B cell (primary cell): ENCODE results near the gene FBXO41. TPM values are rescaled to one million over a fixed set of nuclear protein-coding genes. Genes with fewer than 3 reads are reported as not detected.

Experiments used
- ATAC-seq: fragments of 200-7000 bp; cut with Tn5 transposase; one replicate; pipeline ENCODE4 v1.10.0; 2021; ENCODE audit warnings: low read depth, mild to moderate bottlenecking, moderate number of reproducible peaks, moderate library complexity
- CTCF ChIA-PET: fragments of 350-600 bp; sonication (Branson Sonifier 250); formaldehyde crosslinking; loops from one replicate; lab custom pipeline; 2021; ENCODE audit warnings: antibody characterized with exemption, inconsistent platforms; lab: Charles Lee
- POLR2A ChIA-PET: fragments of 350-600 bp; sonication (Branson Sonifier 250); formaldehyde crosslinking; loops from one replicate; lab custom pipeline; 2021; ENCODE audit warnings: antibody characterized with exemption; lab: Charles Lee
- DNase-seq: peaks from one replicate; pipeline ENCODE4 v3.0.0; 2013
- H2AFZ ChIP-seq: 2 replicates; pipeline ENCODE4 v1.6.1; 2012; ENCODE audit warnings: mild to moderate bottlenecking, low read depth, low read length; ENCODE audit not compliant: insufficient read depth, poor library complexity, severe bottlenecking
- H3K27ac ChIP-seq, 2 donors: 1 replicate in 1 of 2; 2 replicates in 1 of 2; pipeline ENCODE4 v1.5.1; 2012 to 2013; ENCODE audit warnings: low read length in 2 of 2, mild to moderate bottlenecking in 2 of 2, moderate library complexity in 1 of 2
- H3K27me3 ChIP-seq, 4 experiments: fragments of 200-600 bp in 1 of 4; sonication (generic) in 1 of 4; replicated peaks in 1 of 4; 1 replicate in 2 of 4; 2 replicates in 2 of 4; pipeline versions ENCODE4 v1.6.1 to v1.7.0; 2013 to 2016; ENCODE audit warnings: low read length in 3 of 4, mild to moderate bottlenecking in 2 of 4, mixed read lengths in 1 of 4, moderate library complexity in 1 of 4; ENCODE audit not compliant: insufficient read depth in 4 of 4, control insufficient read depth in 3 of 4; ENCODE audit errors: control extremely low read depth in 1 of 4
- H3K36me3 ChIP-seq, 2 experiments: replicated peaks in 1 of 2; 1 replicate in 1 of 2; 2 replicates in 1 of 2; pipeline versions ENCODE4 v1.6.1 to v1.7.1; 2013; ENCODE audit warnings: low read length in 1 of 2; ENCODE audit not compliant: insufficient read depth in 2 of 2, control insufficient read depth in 1 of 2; ENCODE audit errors: control extremely low read depth in 1 of 2, extremely low read depth in 1 of 2
- H3K4me1 ChIP-seq, 2 donors: fragments of 200-600 bp in 1 of 2; sonication (generic) in 1 of 2; 1 replicate in 1 of 2; 2 replicates in 1 of 2; pipeline versions ENCODE4 v1.5.1 to v1.6.1; 2013 to 2017; ENCODE audit warnings: low read length in 2 of 2; ENCODE audit not compliant: control insufficient read depth in 2 of 2, insufficient read depth in 2 of 2
- H3K4me2 ChIP-seq: replicated peaks from 2 replicates; pipeline ENCODE3; 2012; ENCODE audit warnings: mild to moderate bottlenecking, low read depth, low read length; ENCODE audit not compliant: poor library complexity, severe bottlenecking
- H3K4me3 ChIP-seq, 5 experiments: fragments of 200-600 bp in 1 of 5; sonication (generic) in 1 of 5; 1 replicate in 3 of 5; 2 replicates in 2 of 5; pipeline versions ENCODE4 v1.5.1 to v1.7.0; 2011 to 2016; ENCODE audit warnings: low read length in 4 of 5, mild to moderate bottlenecking in 4 of 5, low read depth in 2 of 5, control low read depth in 1 of 5, moderate library complexity in 1 of 5; ENCODE audit not compliant: insufficient read depth in 1 of 5; ENCODE audit errors: control extremely low read depth in 1 of 5, extremely low read depth in 1 of 5
- H3K79me2 ChIP-seq: fragments of 200-600 bp; sonication (generic); one replicate; pipeline ENCODE4 v1.6.0; 2016; ENCODE audit warnings: low read length; ENCODE audit not compliant: control insufficient read depth, insufficient read depth
- H3K9ac ChIP-seq: fragments of 200-600 bp; sonication (generic); 2 replicates; pipeline ENCODE4 v1.6.1; 2017; ENCODE audit warnings: mild to moderate bottlenecking, low read length, moderate library complexity
- H3K9me3 ChIP-seq, 3 donors: one replicate each; pipeline versions ENCODE4 v1.6.1 to v1.7.1; 2013; ENCODE audit warnings: low read length in 2 of 3; ENCODE audit not compliant: control insufficient read depth in 2 of 3, insufficient read depth in 1 of 3; ENCODE audit errors: control extremely low read depth in 1 of 3
- H4K20me1 ChIP-seq: 2 replicates; pipeline ENCODE4 v1.6.0; 2012; ENCODE audit warnings: mild to moderate bottlenecking, low read length; ENCODE audit not compliant: insufficient read depth, control insufficient read depth, poor library complexity, severe bottlenecking
- H3K27ac Mint-ChIP-seq: one replicate; pipeline ENCODE4 v1.8.0; 2021; ENCODE audit warnings: mixed read lengths
- H3K27me3 Mint-ChIP-seq: one replicate; pipeline ENCODE4 v1.8.0; 2021; ENCODE audit warnings: mixed read lengths
- H3K4me1 Mint-ChIP-seq: one replicate; pipeline ENCODE4 v1.8.0; 2021; ENCODE audit warnings: mixed read lengths
- H3K4me3 Mint-ChIP-seq: one replicate; pipeline ENCODE4 v1.8.0; 2021; ENCODE audit warnings: mixed read lengths
- H3K9me3 Mint-ChIP-seq: one replicate; pipeline ENCODE4 v1.8.0; 2022; ENCODE audit warnings: mixed read lengths; ENCODE audit not compliant: insufficient read depth
- CTCF ChIP-seq: fragments of 200-600 bp; IDR thresholded peaks from one replicate; pipeline ENCODE4 v1.8.0; 2022; ENCODE audit warnings: antibody characterized with exemption, mild to moderate bottlenecking
- EZH2 ChIP-seq: IDR thresholded peaks from 2 replicates; pipeline ENCODE4 v1.6.1; 2012; ENCODE audit warnings: borderline replicate concordance, low read depth, mild to moderate bottlenecking, moderate library complexity, low read length; ENCODE audit not compliant: insufficient read depth, poor library complexity, severe bottlenecking
- WGBS: methylation state at CpG from one replicate; pipeline ENCODE4 v1.1.5; 2013; ENCODE audit warnings: missing lambda C conversion rate; ENCODE audit not compliant: insufficient coverage; 5-methylcytosine and 5-hydroxymethylcytosine counted together
- intact Hi-C: fragments of 100-400 bp; cut with micrococcal nuclease; formaldehyde crosslinking; loops from one replicate; pipeline ENCODE4 v1.10.0; 2022
- polyA plus RNA-seq: library from polyadenylated mRNA; depleted of rRNA; stranded (reverse); fragments of >200 nt; gene quantifications from 2 replicates; pipeline ENCODE4 v1.2.3, GENCODE V29; 2012
- total RNA-seq, 2 donors: library from RNA; stranded (reverse); fragments of 120-200 nt in 1 of 2; gene quantifications; 1 replicate in 1 of 2; 2 replicates in 1 of 2; pipeline versions ENCODE4 v1.2.3 to v1.2.4, GENCODE V29; 2013 to 2022

Gene FBXO41
- total and polyA plus RNA-seq, 2 donors (not counting 1 experiment from before 2014, with no cell fraction given): 25.2 to 29.6 TPM

GRCh38 chr2:73292906-73293533 is 8.7 kb upstream of the FBXO41 start:
- CTCF ChIA-PET: no interaction called here
- Histone ChIP-seq H3K79me2 (no peaks in the 10 kb centered on the region), H3K27ac (no peak overlapping the region), H3K4me2 (peak overlapping the region; percentile 87), H3K9ac (peak overlapping the region; percentile 46), H3K9me3 (peaks cover 3 to 21% (median 7%) of the 10 kb centered on the region in 3 donors), H3K4me3 (peak overlapping the region in 4 of 5 experiments; percentile 24 to 55 (median 48)), H2AFZ (peak overlapping the region; percentile 35), H3K27me3 (peaks cover 2 to 74% (median 62%) of the 10 kb centered on the region in 4 experiments), H4K20me1 (no peaks in the 10 kb centered on the region), H3K4me1 (peaks cover 28 to 37% of the 10 kb centered on the region in 2 donors), H3K36me3 (no peaks in the 10 kb centered on the region)
- no peak overlapping the region for H3K27ac Mint-ChIP-seq
- no peaks in the 10 kb centered on the region for H3K9me3 Mint-ChIP-seq
- H3K27me3 Mint-ChIP-seq: peaks cover 54% of the 10 kb centered on the region
- peak overlapping the region; percentile 81 for H3K4me3 Mint-ChIP-seq
- 4% methylated on average over 54 of the region's 64 CpGs for WGBS
- DNase-seq: peak; percentile 48
- no peak for ATAC-seq
- POLR2A ChIA-PET: interaction anchor here (0.6 kb wide), 2 partner anchors 8 to 539 kb away, joined by 3 read pairs; no protein-coding TSS in a partner anchor
- no peak for TF ChIP-seq CTCF
- TF ChIP-seq EZH2: peak; percentile 24
- H3K4me1 Mint-ChIP-seq: peaks cover 22% of the 10 kb centered on the region
- intact Hi-C loops: loop anchor here (2.0 kb wide), 1 partner anchor 94 kb away; no protein-coding TSS in a partner anchor

- CTCF ChIA-PET: interaction anchor here (2.4 kb wide), 1 partner anchor 39 kb away, joined by 5 read pairs; no protein-coding TSS in a partner anchor
- Histone ChIP-seq H3K79me2 (no peaks in the 10 kb centered on the region), H3K27me3 (peaks cover 2 to 71% (median 57%) of the 10 kb centered on the region in 4 experiments), H3K9ac (peak overlapping the region; percentile 46), H3K4me1 (peaks cover 28 to 37% of the 10 kb centered on the region in 2 donors), H3K27ac (no peak overlapping the region), H3K9me3 (peaks cover 3 to 21% (median 7%) of the 10 kb centered on the region in 3 donors), H2AFZ (no peak overlapping the region), H4K20me1 (no peaks in the 10 kb centered on the region), H3K4me3 (peak overlapping the region in 1 of 5 experiments; percentile 49), H3K36me3 (no peaks in the 10 kb centered on the region), H3K4me2 (peak overlapping the region; percentile 87)
- intact Hi-C loops: loop anchor here (2.0 kb wide), 1 partner anchor 94 kb away; no protein-coding TSS in a partner anchor
- Mint-ChIP-seq H3K9me3 (no peaks in the 10 kb centered on the region), H3K27ac (no peak overlapping the region), H3K4me3 (peak overlapping the region; percentile 75), H3K27me3 (peaks cover 47% of the 10 kb centered on the region), H3K4me1 (peaks cover 22% of the 10 kb centered on the region)
- POLR2A ChIA-PET: no interaction called here
- TF ChIP-seq CTCF (no peak), EZH2 (no peak)
- ATAC-seq: no peak
- peak; percentile 47 for DNase-seq
- WGBS: 9% methylated on average over 38 of the region's 38 CpGs
Observed at GRCh38 chr2:73292316-73292905, 8.1 kb upstream of the FBXO41 start.
